Trophoblast cell (in vitro differentiated cells and primary cell): ENCODE measurements around the gene AP1G2.

ENCODE experiments used
- DNase-seq, 2 donors: peaks; one replicate each; pipeline ENCODE4 v3.0.0-alpha.2; 2016
- H2AFZ ChIP-seq: 2 replicates; pipeline ENCODE4 v1.6.1; 2013; ENCODE audit warnings: low read length, moderate library complexity, mild to moderate bottlenecking; ENCODE audit not compliant: insufficient read depth, poor library complexity
- H2AK5ac ChIP-seq: 2 replicates; pipeline ENCODE4 v1.6.1; 2013; ENCODE audit warnings: mild to moderate bottlenecking, low read length
- H2BK120ac ChIP-seq: 2 replicates; pipeline ENCODE4 v1.6.1; 2013; ENCODE audit warnings: low read length, mild to moderate bottlenecking, moderate library complexity; ENCODE audit not compliant: insufficient read depth, poor library complexity
- H2BK12ac ChIP-seq: 2 replicates; pipeline ENCODE4 v1.6.1; 2013; ENCODE audit warnings: mild to moderate bottlenecking, low read length, moderate library complexity
- H2BK5ac ChIP-seq: 2 replicates; pipeline ENCODE4 v1.6.1; 2013; ENCODE audit warnings: low read length, low read depth, moderate library complexity, mild to moderate bottlenecking; ENCODE audit not compliant: poor library complexity
- H3K14ac ChIP-seq: 2 replicates; pipeline ENCODE4 v1.6.1; 2013; ENCODE audit warnings: mild to moderate bottlenecking, low read length
- H3K18ac ChIP-seq: 2 replicates; pipeline ENCODE4 v1.6.1; 2013; ENCODE audit warnings: mild to moderate bottlenecking, low read length
- H3K23ac ChIP-seq: 2 replicates; pipeline ENCODE4 v1.6.1; 2013; ENCODE audit warnings: low read length
- H3K27ac ChIP-seq: 2 replicates; pipeline ENCODE4 v1.5.1; 2013; ENCODE audit warnings: low read depth, mild to moderate bottlenecking, inconsistent platforms, low read length, moderate library complexity
- H3K27me3 ChIP-seq: 2 replicates; pipeline ENCODE4 v1.6.1; 2013; ENCODE audit warnings: inconsistent platforms, mild to moderate bottlenecking, low read length, moderate library complexity; ENCODE audit not compliant: insufficient read depth
- H3K36me3 ChIP-seq, 2 experiments: 1 replicate in 1 of 2; 2 replicates in 1 of 2; pipeline ENCODE4 v1.6.1; 2013; ENCODE audit warnings: low read length in 2 of 2, mild to moderate bottlenecking in 2 of 2, moderate library complexity in 1 of 2; ENCODE audit not compliant: insufficient read depth in 2 of 2, control insufficient read depth in 1 of 2
- H3K4ac ChIP-seq: 2 replicates; pipeline ENCODE4 v1.6.1; 2013; ENCODE audit warnings: low read depth, mild to moderate bottlenecking, low read length, moderate library complexity
- H3K4me1 ChIP-seq, 2 experiments: 1 replicate in 1 of 2; 2 replicates in 1 of 2; pipeline ENCODE4 v1.6.1; 2013; ENCODE audit warnings: low read length in 2 of 2, mild to moderate bottlenecking in 2 of 2, moderate library complexity in 1 of 2; ENCODE audit not compliant: insufficient read depth in 2 of 2, control insufficient read depth in 1 of 2
- H3K4me2 ChIP-seq: 2 replicates; pipeline ENCODE4 v1.6.1; 2013; ENCODE audit warnings: inconsistent platforms, mild to moderate bottlenecking, low read length, moderate library complexity
- H3K4me3 ChIP-seq: 2 replicates; pipeline ENCODE4 v1.5.1; 2013; ENCODE audit warnings: mild to moderate bottlenecking, low read depth, low read length, inconsistent platforms
- H3K79me1 ChIP-seq: one replicate; pipeline ENCODE4 v1.6.1; 2013; ENCODE audit warnings: low read length
- H3K79me2 ChIP-seq: 2 replicates; pipeline ENCODE4 v1.6.1; 2013; ENCODE audit warnings: low read length, mild to moderate bottlenecking; ENCODE audit not compliant: control insufficient read depth, insufficient read depth, poor library complexity
- H3K9ac ChIP-seq: 2 replicates; pipeline ENCODE4 v1.6.1; 2013; ENCODE audit warnings: mild to moderate bottlenecking, low read length
- H3K9me3 ChIP-seq: 2 replicates; pipeline ENCODE4 v1.6.1; 2013; ENCODE audit warnings: low read depth, mild to moderate bottlenecking, control low read depth, inconsistent platforms, low read length; ENCODE audit not compliant: insufficient read depth
- H4K12ac ChIP-seq: 2 replicates; pipeline ENCODE4 v1.6.1; 2013; ENCODE audit warnings: low read depth, mild to moderate bottlenecking, low read length, moderate library complexity
- H4K8ac ChIP-seq: 2 replicates; pipeline ENCODE4 v1.6.1; 2013; ENCODE audit warnings: low read depth, mild to moderate bottlenecking, low read length, moderate library complexity
- H4K91ac ChIP-seq: one replicate; pipeline ENCODE4 v1.6.1; 2013; ENCODE audit warnings: low read depth, mild to moderate bottlenecking, low read length, moderate library complexity
- WGBS: extraction: QIAGEN DNeasy Blood & Tissue Kit; methylation state at CpG from one replicate; pipeline ENCODE4 v1.1.7; 2013; ENCODE audit warnings: missing lambda C conversion rate; ENCODE audit not compliant: insufficient read length, insufficient coverage; ENCODE audit errors: extremely low coverage; 5-methylcytosine and 5-hydroxymethylcytosine counted together

The AP1G2 gene

GRCh38 chr14:23533652-23534435 lies 33.7 kb downstream of the AP1G2 start:
- Histone ChIP-seq H4K8ac (no peak overlapping the region), H2AK5ac (no peak overlapping the region), H2BK12ac (no peak overlapping the region), H3K4ac (no peak overlapping the region), H3K27me3 (no peaks in the 10 kb centered on the region), H3K18ac (no peak overlapping the region), H3K27ac (no peak overlapping the region), H3K9ac (no peak overlapping the region), H3K79me1 (no peaks in the 10 kb centered on the region), H3K36me3 (no peaks in the 10 kb centered on the region), H3K79me2 (no peaks in the 10 kb centered on the region), H4K91ac (no peak overlapping the region), H3K4me3 (no peak overlapping the region), H3K14ac (no peak overlapping the region), H3K4me1 (no peaks in the 10 kb centered on the region), H4K12ac (no peak overlapping the region), H3K4me2 (no peak overlapping the region), H2BK5ac (no peak overlapping the region), H3K23ac (no peak overlapping the region), H2AFZ (no peak overlapping the region), H3K9me3 (no peaks in the 10 kb centered on the region), H2BK120ac (no peak overlapping the region)
- WGBS, result no CpG with 5 or more reads among the region's 16 CpGs
- DNase-seq, result no peak

GRCh38 chr14:23532658-23533057 lies 34.9 kb downstream of the AP1G2 start:
- Histone ChIP-seq H4K8ac (no peak overlapping the region), H3K4me2 (no peak overlapping the region), H2AK5ac (no peak overlapping the region), H3K79me1 (no peaks in the 10 kb centered on the region), H3K4me3 (no peak overlapping the region), H3K9me3 (no peaks in the 10 kb centered on the region), H3K27ac (no peak overlapping the region), H3K4ac (no peak overlapping the region), H2BK12ac (no peak overlapping the region), H4K91ac (no peak overlapping the region), H3K18ac (no peak overlapping the region), H3K4me1 (peaks cover 0 to 3% of the 10 kb centered on the region in 2 experiments), H3K9ac (peak overlapping the region; percentile 19), H3K23ac (no peak overlapping the region), H3K14ac (no peak overlapping the region), H2BK120ac (no peak overlapping the region), H2BK5ac (no peak overlapping the region), H3K27me3 (no peaks in the 10 kb centered on the region), H3K79me2 (no peaks in the 10 kb centered on the region), H3K36me3 (no peaks in the 10 kb centered on the region), H2AFZ (no peak overlapping the region), H4K12ac (no peak overlapping the region)
- WGBS, result no CpG with 5 or more reads among the region's 7 CpGs
- no peak for DNase-seq

- no peaks in the 10 kb centered on the region for H3K27me3 ChIP-seq
- H3K9ac ChIP-seq, result no peak overlapping the region
- H3K14ac ChIP-seq, result no peak overlapping the region
- no peak overlapping the region for H2BK5ac ChIP-seq
- no peaks in the 10 kb centered on the region for H3K79me2 ChIP-seq
- no peaks in the 10 kb centered on the region for H3K79me1 ChIP-seq
- H3K4me3 ChIP-seq, result no peak overlapping the region
- no peak overlapping the region for H3K18ac ChIP-seq
- no peak overlapping the region for H4K12ac ChIP-seq
- no peak overlapping the region for H4K91ac ChIP-seq
- H3K23ac ChIP-seq, result no peak overlapping the region
- H2AFZ ChIP-seq, result no peak overlapping the region
- DNase-seq, result no peak
- no peak overlapping the region for H3K4me2 ChIP-seq
- no peak overlapping the region for H2AK5ac ChIP-seq
- no peak overlapping the region for H2BK120ac ChIP-seq
- no peak overlapping the region for H3K4ac ChIP-seq
- peaks cover 0 to 3% of the 10 kb centered on the region in 2 experiments for H3K4me1 ChIP-seq
- H4K8ac ChIP-seq, result no peak overlapping the region
- no peaks in the 10 kb centered on the region for H3K9me3 ChIP-seq
- peaks cover 0 to 3% of the 10 kb centered on the region in 2 experiments for H3K36me3 ChIP-seq
- no peak overlapping the region for H3K27ac ChIP-seq
- no CpG with 5 or more reads among the region's 12 CpGs for WGBS
- H2BK12ac ChIP-seq, result no peak overlapping the region
Measured at GRCh38 chr14:23531391-23531790, 36.2 kb downstream of the AP1G2 start.

- Histone ChIP-seq H3K14ac (no peak overlapping the region), H2BK12ac (no peak overlapping the region), H3K9me3 (no peaks in the 10 kb centered on the region), H3K4me2 (no peak overlapping the region), H3K79me1 (no peaks in the 10 kb centered on the region), H3K27me3 (no peaks in the 10 kb centered on the region), H2AK5ac (no peak overlapping the region), H4K91ac (no peak overlapping the region), H2BK5ac (no peak overlapping the region), H3K23ac (no peak overlapping the region), H2AFZ (no peak overlapping the region), H4K12ac (no peak overlapping the region), H3K4ac (no peak overlapping the region), H2BK120ac (no peak overlapping the region), H3K79me2 (no peaks in the 10 kb centered on the region), H3K18ac (no peak overlapping the region), H3K9ac (no peak overlapping the region), H4K8ac (no peak overlapping the region), H3K4me1 (peaks cover 0 to 3% of the 10 kb centered on the region in 2 experiments), H3K4me3 (no peak overlapping the region), H3K27ac (no peak overlapping the region), H3K36me3 (peaks cover 0 to 3% of the 10 kb centered on the region in 2 experiments)
- no peak for DNase-seq
- WGBS, result no CpG with 5 or more reads among the region's 10 CpGs
Measured at GRCh38 chr14:23530375-23531055, 37.1 kb downstream of the AP1G2 start.
